K562 (cell line): ENCODE data around the gene AKAP6. TPM values are rescaled to one million over a fixed set of nuclear protein-coding genes. Genes with fewer than 3 reads are reported as not detected.

Experiments used
- ATAC-seq: fragments of 200-7000 bp; cut with Tn5 transposase; 3 replicates; pipeline ENCODE4 v1.9.1; 2020; ENCODE audit warnings: moderate library complexity
- BruUV-seq: library from RNA; stranded (reverse); fragments of 400-500 nt; replicated peaks from 2 replicates; lab custom pipeline; 2021; lab: Mats Ljungman, UMichigan
- CTCF ChIA-PET: fragments of 300-600 bp; formaldehyde crosslinking; extraction: SDS; loops from one replicate; lab custom pipeline; 2021; ENCODE audit warnings: low intra/inter-chr PET ratio; lab: Yijun Ruan, JAX
- POLR2A ChIA-PET: fragments of 300-600, 350-650 bp; sonication (Branson Sonifier 250); formaldehyde crosslinking; extraction: SDS; loops from one replicate; lab custom pipeline; 2021; ENCODE audit warnings: antibody characterized with exemption, inconsistent platforms; lab: Yijun Ruan, JAX
- DNase-seq, 4 experiments: peaks; one replicate each; pipeline versions ENCODE4 v3.0.0 to v3.0.0-alpha.2; 2011 to 2018; ENCODE audit warnings: low spot score in 3 of 4, mixed read lengths in 3 of 4; ENCODE audit errors: extremely low read depth in 1 of 4
- FAIRE-seq: peaks from 2 replicates; lab custom pipeline; 2011; peaks lifted over from hg19 to GRCh38; lab: Jason Lieb, UNC
- H2AFZ ChIP-seq: 2 replicates; pipeline ENCODE4 v1.6.0; 2011; ENCODE audit warnings: low read depth, low read length, control low read depth, inconsistent platforms
- H3K27ac ChIP-seq: fragments of 200-600 bp; 3 replicates; pipeline ENCODE4 v1.8.0; 2011; ENCODE audit warnings: low read depth, mild to moderate bottlenecking, control low read depth, inconsistent platforms, low read length, moderate library complexity, mixed read lengths; ENCODE audit errors: extremely low read depth
- H3K27me3 ChIP-seq, 2 experiments: fragments of 300-600 bp in 1 of 2; 2 replicates in 1 of 2; 3 replicates in 1 of 2; pipeline versions ENCODE4 v1.6.0 to v1.8.0; 2011; ENCODE audit warnings: inconsistent platforms in 2 of 2, low read length in 2 of 2, mild to moderate bottlenecking in 1 of 2, mixed read lengths in 1 of 2, moderate library complexity in 1 of 2; ENCODE audit not compliant: control insufficient read depth in 2 of 2, insufficient read depth in 2 of 2
- H3K36me3 ChIP-seq: fragments of 300-600 bp; 3 replicates; pipeline ENCODE4 v1.8.0; 2011; ENCODE audit warnings: mild to moderate bottlenecking, low read length, inconsistent platforms; ENCODE audit not compliant: control insufficient read depth, insufficient read depth
- H3K4me1 ChIP-seq, 2 experiments: fragments of 200-600 bp in 1 of 2; replicated peaks in 1 of 2; 2 replicates in 1 of 2; 3 replicates in 1 of 2; pipeline versions ENCODE4 v1.5.1 to v1.8.0; 2011; ENCODE audit warnings: inconsistent platforms in 2 of 2, low read length in 2 of 2, mild to moderate bottlenecking in 1 of 2, mixed read lengths in 1 of 2, moderate library complexity in 1 of 2; ENCODE audit not compliant: control insufficient read depth in 2 of 2, insufficient read depth in 2 of 2
- H3K4me2 ChIP-seq: 2 replicates; pipeline ENCODE4 v1.6.1; 2011; ENCODE audit warnings: low read length, control low read depth, inconsistent platforms, mixed read lengths; ENCODE audit not compliant: insufficient read depth
- H3K4me3 ChIP-seq: fragments of 200-600 bp; sonication (generic), shearing (Covaris generic); 2 replicates; pipeline ENCODE4 v1.5.1; 2016; ENCODE audit warnings: control low read depth, inconsistent platforms
- H3K79me2 ChIP-seq: fragments of 200-600 bp; 3 replicates; pipeline ENCODE4 v1.8.0; 2011; ENCODE audit warnings: low read length, inconsistent platforms; ENCODE audit not compliant: control insufficient read depth, insufficient read depth
- H3K9ac ChIP-seq, 2 experiments: 2 replicates each; pipeline versions ENCODE4 v1.6.0 to v1.6.1; 2011; ENCODE audit warnings: low read depth in 2 of 2, low read length in 2 of 2, control low read depth in 1 of 2, inconsistent platforms in 1 of 2, mild to moderate bottlenecking in 1 of 2, mixed read lengths in 1 of 2; ENCODE audit not compliant: insufficient read depth in 1 of 2
- H3K9me1 ChIP-seq: one replicate; pipeline ENCODE4 v1.6.0; 2011; ENCODE audit warnings: inconsistent platforms, mild to moderate bottlenecking, low read length, moderate library complexity; ENCODE audit not compliant: control insufficient read depth, insufficient read depth
- H3K9me3 ChIP-seq: replicated peaks from 2 replicates; pipeline ENCODE4 v1.5.1; 2011; ENCODE audit warnings: low read depth, low read length, inconsistent platforms; ENCODE audit not compliant: control insufficient read depth, insufficient read depth
- H4K20me1 ChIP-seq: replicated peaks from 2 replicates; pipeline ENCODE4 v1.6.1; 2011; ENCODE audit warnings: low read length, inconsistent platforms, mixed read lengths; ENCODE audit not compliant: control insufficient read depth, insufficient read depth
- ELF4 ChIP-seq: fragments of 450-650 bp; formaldehyde crosslinking; IDR thresholded peaks from 2 replicates; pipeline ENCODE4 v1.4.0; 2022; ENCODE audit warnings: missing genetic modification characterization
- MYC ChIP-seq, 2 experiments: fragments of 250-450 bp in 1 of 2; sonication (Bioruptor Pico) in 1 of 2; IDR thresholded peaks; 2 replicates each; pipeline versions ENCODE4 v1.5.1 to v1.6.1; 2012 to 2021; ENCODE audit warnings: low read depth in 2 of 2, borderline replicate concordance in 1 of 2, improper control_type of control experiment in 1 of 2, low read length in 1 of 2, mild to moderate bottlenecking in 1 of 2, moderate library complexity in 1 of 2
- PTTG1 ChIP-seq: fragments of 450-650 bp; IDR thresholded peaks from 2 replicates; pipeline ENCODE4 v1.6.1; 2016; ENCODE audit warnings: low read depth, mild to moderate bottlenecking, missing genetic modification characterization, missing compliant biosample characterization
- SRF ChIP-seq, 2 experiments: fragments of 250-450, 450-650 bp in 1 of 2; sonication (Bioruptor Pico) in 1 of 2; sonication (generic) in 1 of 2; formaldehyde crosslinking; IDR thresholded peaks; 2 replicates each; pipeline versions ENCODE4 v1.5.0 to v1.5.1; 2020 to 2022; ENCODE audit warnings: mild to moderate bottlenecking in 1 of 2, missing genetic modification reagents in 1 of 2
- WGBS: fragments of 100-300 bp; shearing (Covaris generic); methylation state at CpG from one replicate; pipeline ENCODE4 v1.1.6; 2016; ENCODE audit warnings: low coverage, mixed read lengths; ENCODE audit not compliant: insufficient coverage; ENCODE audit errors: missing lambda C conversion rate; 5-methylcytosine and 5-hydroxymethylcytosine counted together
- in situ Hi-C: fragments of 300-500 bp; cut with MboI; formaldehyde crosslinking; loops from 4 replicates; pipeline ENCODE4 v1.15.0; 2018; ENCODE audit warnings: inconsistent platforms, mixed read lengths
- intact Hi-C: fragments of 100-400 bp; cut with micrococcal nuclease; formaldehyde crosslinking; loops from 2 replicates; pipeline ENCODE4 v1.14.2; 2022
- polyA plus RNA-seq, 8 experiments: library from polyadenylated mRNA; depleted of rRNA in 4 of 8; stranded (reverse) in 5 of 8; unstranded in 3 of 8; fragments of >200 nt; fragmentation: Nextera tagmentation in 2 of 8; fragmentation: Illumina TruSeq in 1 of 8; extraction: Ambion mirVana in 2 of 8; extraction: Trizol in 1 of 8; gene quantifications; 2 replicates each; pipeline versions ENCODE4 v1.2.1 to v1.2.3, GENCODE V29; 2011 to 2014; ENCODE audit warnings: inconsistent platforms in 1 of 8, missing spikeins in 1 of 8
- total RNA-seq, 7 experiments: library from RNA; depleted of rRNA in 6 of 7; stranded (reverse); fragments of >200 nt in 6 of 7; fragmentation: Illumina TruSeq in 2 of 7; extraction: Trizol in 2 of 7; gene quantifications; 2 replicates each; pipeline versions ENCODE4 v1.2.1 to v1.2.3, GENCODE V29; 2011 to 2021; ENCODE audit warnings: low replicate concordance in 1 of 7

AKAP6 gene
- total and polyA plus RNA-seq, 9 of the 15 experiments (the other 6 are each of a cell fraction or from before 2014, with no cell fraction given): 0.03 to 1.7 (median 0.48) TPM

DNA sequence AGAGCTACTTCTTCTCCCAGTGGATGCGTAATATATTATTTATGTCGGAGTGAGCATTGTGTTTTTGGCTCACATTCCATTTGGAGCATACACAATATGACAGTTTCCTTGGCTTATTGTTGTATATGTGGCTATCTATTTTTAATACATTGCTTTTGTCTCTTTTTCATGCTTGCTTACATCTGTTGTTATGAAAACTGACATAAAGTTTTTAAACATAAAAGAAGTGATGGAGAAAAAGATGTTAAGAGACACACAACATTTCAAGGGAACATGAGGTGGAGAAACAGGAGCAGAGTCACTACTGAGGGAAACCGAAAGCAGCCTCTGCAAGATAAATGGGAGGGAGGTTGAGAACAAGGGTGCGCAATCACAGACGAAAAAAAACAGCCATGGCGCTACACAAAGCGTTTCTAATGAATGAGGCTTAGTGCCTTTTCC, 381.2 kb downstream of the AKAP6 start:
- Histone ChIP-seq H3K9me3 (no peaks in the 10 kb centered on the region), H3K9ac (no peak overlapping the region), H3K4me2 (no peak overlapping the region), H4K20me1 (no peaks in the 10 kb centered on the region), H2AFZ (no peak overlapping the region), H3K27ac (no peak overlapping the region), H3K36me3 (no peaks in the 10 kb centered on the region), H3K79me2 (no peaks in the 10 kb centered on the region), H3K4me1 (no peaks in the 10 kb centered on the region), H3K27me3 (no peaks in the 10 kb centered on the region; a peak in 1 of 5 replicates), H3K4me3 (no peak overlapping the region), H3K9me1 (no peaks in the 10 kb centered on the region)
- intact Hi-C loops: loop anchor here (10.0 kb wide), 1 partner anchor 125 kb away; no protein-coding TSS in a partner anchor
- DNase-seq (no peak), FAIRE-seq (no peak), ATAC-seq (no peak)
- POLR2A ChIA-PET: no interaction called here
- TF ChIP-seq ELF4 (CRISPR knock-in tag) (no peak), MYC (IDR thresholded peaks at IDR 0.05; ENCODE audit: low read depth, low read length) (no peak), MYC (CRISPR knock-in tag; IDR thresholded peaks at IDR 0.05; ENCODE audit: borderline replicate concordance, low read depth) (no peak), SRF (CRISPR knock-in tag; IDR thresholded peaks at IDR 0.05) (no peak), PTTG1 (tag) (no peak)
- WGBS: 0% methylated on average over 6 of the region's 7 CpGs
- BruUV-seq: no TSS peak
- in situ Hi-C loops: loop anchor here (10.0 to 25.0 kb wide), 2 partner anchors 1085 to 1602 kb away; no protein-coding TSS in a partner anchor
- CTCF ChIA-PET: no interaction called here
